HG03354 (cell line): ENCODE data around the gene ARL4D.
"Not testable (repeated sequence)": the region's sequence is repeated elsewhere in the genome, so short reads cannot be mapped to it uniquely, and the experiment has no call there.

Source experiments
- ATAC-seq: cut with Tn5 transposase; IDR thresholded peaks from one replicate; pipeline ENCODE4 v1.9.1; 2021; ENCODE audit warnings: mild to moderate bottlenecking; ENCODE audit not compliant: unreplicated experiment, poor library complexity, severe bottlenecking

ARL4D gene

DNA sequence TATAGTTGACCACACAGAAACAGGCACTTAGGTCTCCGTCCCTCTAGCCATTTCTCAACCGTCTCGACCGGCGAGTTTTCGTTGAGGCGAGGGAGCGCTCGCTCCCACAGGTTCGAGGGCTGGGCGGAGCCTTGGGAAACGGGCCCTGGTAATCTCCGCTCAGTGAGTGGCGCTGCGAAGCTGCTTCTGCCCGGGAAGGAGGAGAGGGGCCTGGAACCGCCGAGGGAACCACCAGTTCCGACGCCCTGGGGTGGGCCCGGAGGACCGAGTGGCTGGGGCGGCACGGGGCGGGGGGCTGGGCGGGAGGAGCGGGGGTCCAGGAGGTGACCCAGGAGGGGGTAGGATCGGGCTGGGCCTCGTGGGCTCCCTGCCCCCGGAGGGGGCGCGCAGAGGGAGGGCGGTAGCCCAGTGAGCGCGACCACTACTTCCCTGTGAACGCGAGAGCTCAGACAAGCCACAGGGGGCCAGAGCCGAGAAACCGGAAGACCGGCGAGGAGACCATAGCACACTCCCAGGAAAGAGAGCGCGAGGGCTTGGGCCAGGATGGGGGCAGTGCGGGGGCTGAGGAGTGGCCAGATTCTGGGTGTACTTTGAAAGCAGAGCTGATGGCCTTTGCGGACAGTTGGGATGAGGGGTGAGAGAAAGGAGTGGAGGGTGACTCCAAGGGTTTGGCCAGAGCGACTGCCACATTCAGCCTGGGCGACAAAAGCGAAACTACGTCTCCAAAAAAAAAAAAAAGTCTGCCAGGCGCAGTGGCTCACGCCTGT is 29.9 kb upstream of the ARL4D start:
- ATAC-seq = peak; percentile 29

GRCh38 chr17:43369986-43370385 is 28.8 kb upstream of the ARL4D start:
- no peak for ATAC-seq

DNA sequence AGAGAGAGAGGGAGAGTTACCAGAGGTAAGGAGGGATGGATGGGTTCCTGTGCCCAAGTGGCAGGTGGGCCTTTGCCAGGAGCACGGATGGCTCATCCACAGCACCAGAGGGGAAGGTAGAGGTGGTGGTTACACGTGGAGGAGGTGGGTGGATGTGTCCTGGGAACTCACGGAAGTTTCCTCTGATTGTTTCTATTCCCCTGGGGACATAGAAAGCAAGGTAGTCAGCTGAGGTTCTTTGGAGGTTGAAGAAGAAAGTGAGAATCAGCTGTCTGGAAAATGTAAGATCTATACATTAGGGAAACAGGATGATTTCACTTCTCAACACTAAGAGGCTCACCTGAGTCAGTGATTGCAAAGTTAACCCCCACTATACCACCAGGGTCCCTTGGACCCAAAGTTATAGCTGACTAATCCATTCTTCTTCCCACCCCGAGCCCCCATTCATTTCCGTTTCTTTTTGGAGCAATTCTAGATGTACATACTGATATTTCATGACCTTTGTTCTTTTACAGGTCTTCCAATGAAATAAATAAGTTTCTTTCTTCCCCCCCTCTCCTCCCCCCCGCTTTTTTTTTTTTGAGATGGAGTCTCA is 27.5 kb upstream of the ARL4D start:
- ATAC-seq = no peak

GRCh38 chr17:43372273-43372911 is 26.4 kb upstream of the ARL4D start:
- peak; percentile 39 for ATAC-seq

GRCh38 chr17:43373356-43373755 is 25.4 kb upstream of the ARL4D start:
- no peak for ATAC-seq

DNA sequence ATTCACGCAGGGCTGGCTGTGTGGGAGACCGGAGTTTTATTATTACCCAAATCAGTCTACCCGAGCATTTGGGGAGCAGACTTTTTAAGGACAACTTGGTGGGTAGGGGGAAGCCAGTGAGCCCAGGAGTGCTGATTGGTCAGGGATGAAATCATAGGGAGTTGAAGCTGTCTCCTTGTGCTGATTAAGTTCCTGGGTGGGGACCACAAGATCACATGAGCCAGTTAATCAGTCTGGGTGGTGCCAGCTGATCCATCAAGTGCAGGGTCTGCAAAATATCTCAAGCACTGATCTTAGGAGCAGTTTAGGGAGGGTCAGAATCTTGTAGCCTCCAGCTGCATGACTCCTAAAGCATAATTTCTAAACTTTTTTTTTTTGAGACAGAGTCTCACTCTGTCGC is 22.9 kb upstream of the ARL4D start:
- ATAC-seq = not testable (repeated sequence)

DNA sequence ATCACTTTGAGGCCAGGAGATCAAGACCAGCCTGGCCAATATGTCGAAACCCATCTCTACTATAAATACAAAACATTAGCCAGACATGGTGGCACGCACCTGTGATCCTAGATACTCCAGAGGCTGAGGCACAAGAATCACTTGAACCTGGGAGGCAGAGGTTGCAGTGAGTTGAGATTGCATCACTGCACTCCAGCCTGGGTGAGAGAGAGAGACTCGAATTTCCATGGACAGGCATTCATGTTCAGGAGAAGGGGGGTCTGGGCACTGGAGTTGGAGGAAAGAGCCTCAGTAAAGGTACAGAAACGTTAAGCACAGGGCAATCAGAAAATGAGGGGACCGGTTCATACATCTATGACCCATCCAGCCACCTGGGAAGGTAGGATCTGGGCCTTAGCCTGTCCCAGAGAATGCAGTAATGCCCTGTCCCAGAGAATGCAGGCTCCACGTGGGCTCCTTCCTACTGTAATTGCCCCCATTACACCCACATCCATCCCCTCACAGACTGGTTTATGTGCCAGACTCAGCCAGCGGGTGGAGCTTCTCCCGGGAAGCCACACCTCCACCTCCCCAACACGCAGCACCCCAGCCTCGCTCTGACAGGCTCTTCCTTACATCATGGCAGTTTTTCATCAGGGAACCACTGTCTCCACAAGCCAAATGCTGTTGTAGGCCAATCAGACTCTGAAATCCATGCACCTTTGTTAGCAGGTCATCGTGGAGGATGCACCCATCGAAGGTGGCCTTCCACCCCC is 21.6 kb upstream of the ARL4D start:
- ATAC-seq = no peak

DNA sequence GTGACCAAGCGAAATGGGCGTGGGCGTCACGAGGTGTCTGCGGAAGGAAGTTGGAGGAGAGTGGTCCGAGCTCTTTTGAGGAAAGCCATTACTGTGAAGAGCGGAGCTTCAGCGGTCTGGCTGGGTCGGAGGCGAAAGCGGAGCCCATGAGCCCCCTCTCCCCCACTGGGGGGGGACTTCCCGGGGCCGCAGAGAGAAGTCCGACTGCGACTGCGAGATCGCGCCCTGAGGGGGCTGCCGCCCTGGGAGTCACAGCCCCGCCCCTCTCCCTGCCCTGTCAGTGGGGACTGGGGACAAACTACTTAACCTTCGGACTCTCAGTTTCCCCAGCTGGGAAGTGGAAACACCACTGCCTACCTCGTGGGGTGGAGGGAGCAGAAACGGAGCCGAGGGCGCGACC is 20.0 kb upstream of the ARL4D start:
- no peak for ATAC-seq

DNA sequence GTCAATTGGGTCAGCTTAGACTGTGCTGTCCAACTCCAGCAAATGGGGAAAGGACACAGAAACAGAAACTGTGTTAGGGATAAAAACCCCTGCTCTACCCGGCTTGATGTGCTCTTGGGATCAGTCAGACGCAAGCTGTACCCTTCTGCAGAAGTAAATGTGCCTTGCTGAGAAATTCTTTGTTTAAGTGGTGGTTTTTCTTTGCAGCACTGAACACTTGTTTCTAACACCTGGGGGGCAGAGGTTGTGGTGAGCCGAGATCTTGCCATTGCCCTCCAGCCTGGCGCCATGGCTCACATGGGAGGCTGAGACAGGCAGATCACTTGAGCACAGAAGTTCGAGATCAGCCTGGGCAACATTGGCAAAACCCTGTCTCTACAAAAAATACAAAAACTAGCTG is 18.5 kb upstream of the ARL4D start:
- ATAC-seq = no peak

DNA sequence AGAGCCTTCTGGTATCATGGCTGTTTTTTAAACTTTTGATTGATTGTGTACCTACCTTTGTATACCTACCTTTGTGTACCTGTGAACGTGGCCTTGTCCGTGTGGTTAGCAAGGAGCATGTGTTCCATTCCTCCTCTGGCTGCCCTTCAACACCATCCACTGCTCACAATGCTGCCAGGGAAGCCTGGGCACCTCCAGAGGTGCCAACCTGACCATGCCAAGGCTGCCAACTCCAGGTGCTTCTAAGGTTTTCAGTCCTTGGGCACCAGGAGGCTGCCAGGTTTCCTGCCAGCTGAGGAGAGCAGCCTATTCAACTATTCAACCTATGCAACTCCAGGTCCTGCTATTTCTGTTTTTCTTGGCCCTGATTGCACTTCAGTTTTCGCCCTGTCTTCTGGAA is 17.6 kb upstream of the ARL4D start:
- ATAC-seq = no peak

- no peak for ATAC-seq
Measured at GRCh38 chr17:43381621-43382020, 17.2 kb upstream of the ARL4D start.

DNA sequence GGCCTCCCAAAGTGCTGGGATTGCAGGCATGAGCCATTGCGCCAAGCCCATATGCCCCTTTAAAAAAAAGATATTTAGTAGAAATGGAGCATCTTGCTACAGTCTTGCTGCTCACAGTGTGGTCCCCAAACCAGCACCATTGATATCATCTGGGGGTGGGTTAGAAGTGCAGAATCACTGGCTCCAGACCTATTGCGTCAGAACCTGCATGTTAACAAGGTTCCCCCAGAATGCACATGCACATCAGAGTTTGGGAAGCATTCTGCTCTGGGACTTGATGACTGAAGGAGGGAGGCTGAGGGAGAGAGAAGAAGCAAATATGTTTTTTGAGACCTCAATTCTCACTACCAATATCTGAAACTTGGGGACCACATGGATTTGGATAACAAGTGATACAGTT is 16.0 kb upstream of the ARL4D start:
- ATAC-seq = no peak

DNA sequence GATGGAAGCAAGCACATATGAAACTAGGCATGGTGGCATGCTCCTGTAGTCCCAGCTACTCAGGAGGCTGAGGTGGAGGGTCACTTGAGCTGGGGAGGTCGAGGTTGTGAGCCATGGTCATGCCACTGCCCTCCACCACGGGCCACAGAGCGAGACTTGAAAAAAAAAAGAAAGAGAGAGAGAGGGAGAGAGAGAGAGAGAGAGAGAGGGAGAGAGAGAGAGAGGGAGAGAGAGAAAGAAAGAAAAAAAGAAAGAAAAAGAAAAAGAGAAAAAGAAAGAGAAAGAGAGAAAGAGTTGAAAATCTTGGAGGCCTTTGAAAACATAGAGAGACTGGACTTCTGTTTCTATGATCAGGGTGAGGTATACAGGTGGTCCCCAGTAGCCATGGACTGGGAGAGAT is 15.4 kb upstream of the ARL4D start:
- ATAC-seq = no peak

DNA sequence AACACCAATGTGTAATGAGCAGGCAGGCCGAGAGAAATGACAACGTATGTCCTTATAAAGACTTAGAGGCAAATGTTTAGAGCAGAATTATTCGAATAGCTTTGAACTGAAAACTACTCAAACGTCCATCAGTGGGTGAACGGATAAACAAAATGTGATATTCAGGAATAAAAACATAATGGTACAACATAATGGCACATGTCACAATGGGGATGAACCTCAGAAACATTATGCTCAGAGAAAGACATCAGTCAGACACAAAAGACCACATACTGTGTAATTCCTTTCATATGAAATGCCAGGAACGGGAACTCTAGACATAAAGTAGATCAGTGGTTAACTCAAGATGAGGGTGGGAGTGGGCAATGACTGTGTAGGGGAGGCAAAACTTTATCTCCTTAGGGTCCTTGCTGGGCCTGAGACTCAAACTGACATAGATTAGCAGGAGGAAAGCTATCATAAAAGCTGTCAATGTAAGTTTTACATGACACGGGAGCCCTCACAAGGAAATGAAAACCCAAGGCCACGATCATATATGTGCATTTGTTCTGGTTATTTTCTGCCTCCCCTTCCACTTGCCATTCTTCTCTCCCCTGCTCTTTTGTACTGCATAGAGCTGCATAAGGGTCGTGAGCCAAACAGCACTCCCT is 14.8 kb upstream of the ARL4D start:
- ATAC-seq = no peak

GRCh38 chr17:43384476-43384862 is 14.3 kb upstream of the ARL4D start:
- no peak for ATAC-seq

GRCh38 chr17:43385046-43385831 is 13.6 kb upstream of the ARL4D start:
- no peak for ATAC-seq

DNA sequence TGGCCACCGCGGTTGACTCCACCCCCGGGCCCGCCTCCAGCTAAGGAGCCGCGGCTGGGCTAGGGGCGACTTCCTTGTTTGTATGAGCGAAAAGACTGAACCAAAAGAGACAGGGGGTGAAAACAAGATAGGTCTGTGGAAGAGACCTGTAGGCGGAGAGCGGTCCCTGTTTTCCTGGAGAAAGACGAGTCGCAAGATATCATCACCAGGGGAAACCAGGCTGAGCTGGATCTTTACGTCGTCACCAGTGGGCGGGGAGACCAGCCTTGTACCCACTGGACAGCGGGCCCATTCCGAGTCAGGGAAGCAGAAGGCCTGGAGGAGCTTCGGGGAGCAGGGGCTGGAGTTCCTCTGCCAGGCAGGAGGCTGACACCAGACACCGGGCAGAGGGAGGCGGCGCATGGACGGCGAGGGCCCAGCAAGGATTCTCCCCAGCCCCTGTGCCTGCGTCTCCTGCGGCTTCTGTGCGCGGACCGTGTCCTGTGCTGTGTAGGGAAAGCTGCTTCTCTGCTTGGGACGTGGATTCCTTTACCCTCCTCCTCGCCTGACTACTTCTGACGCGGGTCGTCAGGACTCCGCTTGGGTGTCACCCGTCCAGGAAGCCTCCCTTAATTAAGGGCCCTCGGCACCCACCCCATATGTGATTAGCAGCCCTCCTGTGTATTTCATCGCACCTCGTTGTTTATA is 10.3 kb upstream of the ARL4D start:
- ATAC-seq = peak; percentile 77

- ATAC-seq = peak; percentile 46
Measured at GRCh38 chr17:43389046-43389947, 9.5 kb upstream of the ARL4D start.
